HG02571 (cell line): ENCODE results near the gene GSTM3.
"Not testable (repeated sequence)": the region's sequence is repeated elsewhere in the genome, so short reads cannot be mapped to it uniquely, and the experiment has no call there.

Experiments
- ATAC-seq: cut with Tn5 transposase; IDR thresholded peaks from one replicate; pipeline ENCODE4 v1.9.1; 2021; ENCODE audit warnings: mild to moderate bottlenecking, moderate library complexity; ENCODE audit not compliant: unreplicated experiment

The GSTM3 gene

GRCh38 chr1:109732390-109732881, 8.4 kb downstream of the GSTM3 start:
- no peak for ATAC-seq

DNA sequence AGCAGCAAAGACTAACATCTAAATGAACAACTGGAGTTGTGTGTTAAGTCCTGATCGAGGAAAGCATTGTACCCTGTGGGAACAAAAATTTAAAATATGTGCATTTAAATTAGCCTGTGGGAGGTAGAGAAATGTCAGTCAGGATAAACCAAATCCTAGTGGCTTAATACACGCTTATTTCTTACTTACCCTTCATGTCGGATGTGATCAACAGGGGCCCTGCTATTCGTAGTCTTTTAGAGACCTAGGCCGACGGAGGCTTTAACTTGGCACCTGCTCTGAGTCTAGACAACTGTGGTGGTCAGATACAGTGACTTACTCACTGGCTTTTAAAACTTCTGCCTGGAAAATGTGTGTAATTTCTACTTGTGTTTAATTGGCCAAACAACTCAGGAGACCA, 10.2 kb downstream of the GSTM3 start:
- no peak for ATAC-seq

DNA sequence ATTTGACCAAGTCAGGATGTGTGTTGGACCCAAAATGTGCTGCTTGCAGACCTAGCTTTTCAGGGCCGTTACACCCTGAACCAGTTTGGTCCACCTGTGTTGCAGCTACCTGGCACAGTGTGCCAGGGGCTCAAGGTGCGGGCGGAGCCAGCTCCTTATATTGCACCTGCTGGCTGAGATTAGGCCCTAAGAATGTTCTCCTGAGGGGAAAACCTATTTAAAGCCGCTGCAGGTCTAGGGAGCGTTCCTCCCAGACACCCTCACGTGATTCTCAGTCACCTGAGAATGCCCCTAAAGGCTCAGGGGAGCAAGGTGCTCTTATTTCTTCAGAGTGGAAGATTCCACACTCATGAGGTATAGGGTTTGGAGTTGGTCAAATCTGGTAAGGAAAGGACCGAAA, 12.0 kb downstream of the GSTM3 start:
- no peak for ATAC-seq

DNA sequence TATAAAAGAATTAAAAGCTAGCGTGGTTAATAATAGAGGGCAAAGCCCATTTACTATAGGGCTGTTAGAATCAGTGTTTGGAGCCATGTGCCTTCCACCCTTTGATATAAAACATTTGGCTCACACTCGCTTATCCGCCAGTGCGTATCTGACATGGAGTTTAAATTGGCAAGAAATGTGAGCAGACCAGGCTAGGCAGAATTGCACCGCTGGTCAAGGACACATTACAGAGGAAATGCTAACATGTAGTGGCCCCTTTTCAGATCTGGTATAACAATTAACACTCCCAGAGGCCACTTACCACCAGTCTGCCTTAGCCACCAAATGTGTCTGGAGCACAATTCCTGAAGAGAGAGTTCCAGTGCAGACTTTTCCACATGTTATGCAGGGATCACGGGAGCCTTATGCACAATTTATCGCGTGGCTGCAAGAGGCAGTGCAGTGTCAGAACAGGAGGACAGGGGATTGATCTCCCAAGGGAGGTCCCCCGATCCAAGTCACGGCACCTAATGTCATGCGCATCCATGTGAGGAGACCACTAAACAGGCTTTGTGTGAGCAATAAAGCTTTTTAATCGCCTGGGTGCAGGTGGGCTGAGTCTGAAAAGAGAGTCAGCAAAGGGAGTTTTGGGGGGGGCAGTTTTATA, 14.0 kb downstream of the GSTM3 start:
- no peak for ATAC-seq

DNA sequence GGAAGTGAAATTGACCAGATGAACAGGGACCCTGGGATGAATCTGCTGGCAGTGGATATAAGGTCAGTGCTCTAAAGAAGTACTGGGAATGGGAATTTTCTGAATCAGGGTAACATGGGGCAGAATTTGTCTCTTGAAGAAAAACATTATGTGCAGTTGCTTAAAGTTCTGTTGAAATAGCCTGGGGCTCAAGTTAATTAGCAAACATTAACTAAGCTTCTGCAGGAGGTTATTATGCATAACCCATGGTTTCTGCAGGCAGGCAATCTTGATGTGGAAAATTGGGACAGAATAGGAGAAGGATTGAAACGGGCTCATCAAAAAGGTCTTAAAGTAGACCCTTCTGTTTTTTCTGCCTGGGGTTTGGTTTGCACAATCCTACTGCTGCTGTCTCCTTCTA, 14.8 kb downstream of the GSTM3 start:
- ATAC-seq: no peak

DNA sequence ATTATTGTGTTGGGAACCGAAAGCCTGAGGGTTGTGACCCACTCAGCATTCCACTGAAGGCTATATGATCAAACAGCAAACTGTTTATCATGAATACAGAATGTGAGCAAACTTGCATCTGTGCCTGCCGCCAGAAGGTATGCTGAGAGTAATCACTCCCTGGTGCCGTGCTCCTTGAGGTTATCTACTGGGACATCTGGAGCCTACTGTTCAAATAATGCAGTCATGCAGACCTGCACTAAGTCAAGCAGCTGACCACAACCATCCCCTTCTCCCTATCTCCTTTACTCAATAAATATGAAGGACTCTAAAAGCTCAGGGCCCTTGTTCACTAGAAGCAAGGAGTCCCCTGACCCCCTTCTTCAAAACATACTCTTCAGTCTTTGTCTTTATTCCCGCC, 15.3 kb downstream of the GSTM3 start:
- no peak for ATAC-seq

- ATAC-seq: no peak
Observed at GRCh38 chr1:109724933-109725332, 15.9 kb downstream of the GSTM3 start.

DNA sequence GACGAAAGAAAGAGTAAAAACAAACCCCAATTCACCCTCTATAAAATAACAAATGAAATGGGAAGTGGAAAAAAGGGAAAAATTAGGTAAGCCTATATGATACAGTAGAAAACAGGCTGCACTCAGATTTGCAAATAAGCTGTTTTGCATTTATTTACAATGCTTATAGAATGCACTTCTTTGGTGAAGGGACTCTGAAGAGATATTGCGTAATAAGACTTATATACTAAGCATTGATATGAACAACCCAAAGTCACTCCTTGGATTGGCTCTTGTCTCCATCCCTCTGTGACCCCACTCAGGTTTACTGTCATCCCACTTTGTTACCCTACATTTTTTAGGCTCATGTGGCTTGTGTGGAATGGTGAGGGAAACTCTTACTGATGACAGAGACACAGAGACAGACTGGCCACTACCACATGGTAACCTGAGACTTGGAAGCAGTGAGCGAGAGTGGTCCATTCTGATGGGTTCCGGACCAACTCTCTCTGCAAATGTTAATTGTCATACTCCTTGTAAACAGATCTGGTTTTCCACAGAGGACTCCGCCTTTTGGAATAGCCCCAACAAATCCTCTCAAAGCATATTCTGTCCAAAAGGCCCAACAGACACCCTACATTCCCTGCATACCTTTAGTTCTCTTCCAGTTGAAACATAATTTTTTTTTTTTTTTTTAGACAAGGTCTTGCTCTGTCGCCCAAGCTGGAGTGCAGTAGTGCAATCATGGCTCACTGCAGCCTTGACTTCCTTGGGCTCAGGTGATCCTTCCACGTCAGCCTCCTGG, 17.7 kb downstream of the GSTM3 start:
- no peak for ATAC-seq

DNA sequence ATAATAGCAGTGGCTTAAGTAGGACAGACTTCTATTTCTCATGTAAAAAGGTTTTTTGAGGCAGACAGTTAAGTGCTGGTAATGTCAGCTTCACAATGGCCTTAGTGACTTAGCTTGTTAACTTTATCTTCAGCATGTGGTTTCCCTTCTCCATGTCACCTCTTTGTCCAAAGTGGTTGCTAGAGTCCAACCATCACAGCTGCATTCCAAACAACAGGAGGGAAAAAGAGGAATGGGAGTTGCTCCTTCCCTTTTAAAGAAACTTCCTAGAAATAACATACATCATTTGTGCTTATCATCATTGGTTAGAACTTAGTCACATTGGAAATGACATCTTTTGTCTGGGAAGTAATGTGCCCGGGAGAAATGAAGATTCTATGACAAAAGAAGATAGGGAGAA, 18.9 kb downstream of the GSTM3 start:
- no peak for ATAC-seq

DNA sequence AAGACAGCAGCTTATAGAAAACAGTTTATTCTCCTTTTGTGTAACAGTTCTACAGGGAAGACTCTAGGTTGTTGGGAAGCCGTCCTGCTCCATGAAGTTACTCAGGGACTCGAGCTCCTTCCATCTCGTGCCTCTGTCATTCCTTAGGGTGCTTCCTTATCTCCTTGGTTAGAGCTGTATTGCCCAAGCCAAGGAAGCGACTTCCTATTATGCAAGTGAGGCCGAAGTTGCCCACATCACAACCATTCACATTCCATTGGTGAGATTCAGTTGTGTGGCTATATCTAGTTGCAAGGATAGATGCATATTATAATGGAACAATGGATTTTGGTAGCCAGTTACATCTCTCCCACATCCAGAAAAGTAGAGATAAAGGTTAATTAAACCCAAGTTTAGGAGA, 19.8 kb downstream of the GSTM3 start:
- ATAC-seq: no peak

GRCh38 chr1:109719337-109719837, 21.5 kb downstream of the GSTM3 start:
- ATAC-seq: no peak

DNA sequence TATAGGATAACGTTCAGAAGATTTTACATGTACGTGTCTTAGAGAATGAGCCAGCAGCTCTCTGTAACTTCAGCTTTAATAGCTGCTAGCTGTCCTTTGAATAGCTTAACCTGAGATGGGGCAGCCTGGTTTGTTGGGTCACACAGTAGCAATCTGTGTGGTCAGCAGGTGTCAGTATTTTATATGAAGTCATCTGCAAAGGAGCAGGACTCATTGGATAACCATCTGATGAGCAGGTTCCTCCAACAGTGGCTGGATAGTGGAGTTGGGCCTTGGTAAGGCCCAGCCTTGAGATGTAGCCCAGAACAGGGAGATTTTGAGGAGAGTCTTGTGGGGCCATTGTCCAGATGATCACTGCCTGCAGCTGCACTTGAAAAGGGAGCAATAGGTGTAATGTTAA, 22.3 kb downstream of the GSTM3 start:
- no peak for ATAC-seq

DNA sequence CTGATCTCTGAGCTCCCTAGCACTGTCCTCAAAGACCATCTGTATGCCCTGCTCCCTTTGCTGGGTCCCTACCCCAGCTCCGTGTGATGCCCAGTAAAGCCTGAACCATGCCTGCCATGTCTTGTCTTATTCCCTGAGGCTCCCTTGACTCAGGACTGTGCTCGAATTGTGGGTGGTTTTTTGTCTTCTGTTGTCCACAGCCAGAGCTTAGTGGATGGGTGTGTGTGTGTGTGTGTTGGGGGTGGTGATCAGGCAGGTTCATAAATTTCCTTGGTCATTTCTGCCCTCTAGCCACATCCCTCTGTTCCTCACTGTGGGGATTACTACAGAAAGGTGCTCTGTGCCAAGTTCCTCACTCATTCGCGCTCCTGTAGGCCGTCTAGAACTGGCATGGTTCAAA, 23.1 kb downstream of the GSTM3 start:
- no peak for ATAC-seq

GRCh38 chr1:109716570-109717090, 24.2 kb downstream of the GSTM3 start:
- ATAC-seq: no peak

- no peak for ATAC-seq
Observed at GRCh38 chr1:109716121-109716520, 24.7 kb downstream of the GSTM3 start.

DNA sequence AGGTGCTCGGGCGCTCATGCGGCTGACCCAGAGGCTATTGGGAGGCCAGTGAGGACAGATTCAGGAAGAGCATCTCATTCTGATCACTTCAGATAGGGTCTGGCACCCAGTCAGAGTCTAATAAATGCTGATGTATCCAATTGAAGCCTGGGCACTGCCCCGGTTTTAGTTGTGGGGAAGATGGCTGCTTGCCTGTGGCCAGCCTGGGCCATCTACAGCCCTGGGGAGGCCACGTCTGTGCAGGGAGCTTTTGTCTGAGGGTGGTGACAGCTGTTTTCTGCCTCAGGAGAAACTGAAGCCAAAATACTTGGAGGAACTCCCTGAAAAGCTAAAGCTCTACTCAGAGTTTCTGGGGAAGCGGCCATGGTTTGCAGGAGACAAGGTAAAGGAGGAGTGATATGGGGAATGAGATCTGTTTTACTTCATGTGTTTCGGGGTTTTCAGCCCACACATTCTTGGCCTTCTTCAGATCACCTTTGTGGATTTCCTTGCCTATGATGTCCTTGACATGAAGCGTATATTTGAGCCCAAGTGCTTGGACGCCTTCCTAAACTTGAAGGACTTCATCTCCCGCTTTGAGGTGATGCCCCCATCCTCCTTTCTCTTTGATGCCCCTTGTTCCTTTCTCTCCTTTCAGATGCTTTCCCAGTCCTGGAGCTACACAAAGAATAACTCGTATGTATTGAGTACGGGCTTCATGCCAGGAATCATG, 26.0 kb downstream of the GSTM3 start:
- ATAC-seq: no peak

- no peak for ATAC-seq
Observed at GRCh38 chr1:109713636-109714035, 27.2 kb downstream of the GSTM3 start.

GRCh38 chr1:109712321-109712864, 28.4 kb downstream of the GSTM3 start:
- no peak for ATAC-seq

GRCh38 chr1:109711593-109712320, 29.1 kb downstream of the GSTM3 start, which contains the start of gene GSTM5:
Gene GSTM5 (plus strand): TSS chr1:109712251. CDS start chr1:109712313, 62 bp downstream.
- not testable (repeated sequence) for ATAC-seq

DNA sequence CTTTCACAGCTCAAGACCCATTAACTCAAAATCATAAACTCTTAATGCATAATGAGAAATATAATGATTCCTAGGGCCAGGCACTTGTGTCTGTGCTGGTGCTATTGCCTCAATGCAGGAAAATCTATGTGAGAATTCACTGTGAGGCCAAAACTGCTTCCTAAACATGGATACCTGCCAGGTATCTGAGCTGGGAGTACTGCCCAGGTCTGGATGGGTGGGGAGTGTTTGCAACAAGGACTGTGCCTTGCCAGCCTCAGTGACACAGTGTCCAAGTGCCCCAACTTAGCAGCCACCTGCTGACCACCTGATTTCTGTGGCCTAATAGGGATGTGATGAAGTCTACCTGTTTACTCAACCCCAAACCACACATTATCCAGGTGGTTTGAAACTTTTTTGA, 31.0 kb downstream of the GSTM3 start:
- not testable (repeated sequence) for ATAC-seq
